VCaP (cell line): ENCODE measurements around the gene FHAD1.
A peak's percentile ranks its signal among the peaks of the same experiment; 100 is the strongest.

Experiments
- H3K27ac ChIP-seq: fragments of 450-650 bp; 2 replicates; pipeline ENCODE4 v1.5.1; 2017
- CTCF ChIP-seq: fragments of 450-650 bp; conservative IDR thresholded peaks from 2 replicates; pipeline ENCODE4 v1.5.1; 2017; ENCODE audit warnings: mild to moderate bottlenecking, moderate library complexity

The FHAD1 gene

GRCh38 chr1:15326691-15327588 lies 79.9 kb downstream of the FHAD1 start:
- no peak for TF ChIP-seq CTCF
- H3K27ac ChIP-seq, result no peak overlapping the region

GRCh38 chr1:15328351-15329103 lies 81.5 kb downstream of the FHAD1 start:
- H3K27ac ChIP-seq, result peak overlapping the region; percentile 70
- no peak for TF ChIP-seq CTCF

- no peak for TF ChIP-seq CTCF
- H3K27ac ChIP-seq, result peak overlapping the region; percentile 70
These were observed 82.2 kb downstream of the FHAD1 start for GRCh38 chr1:15329104-15329820.

GRCh38 chr1:15330028-15330427 lies 83.0 kb downstream of the FHAD1 start:
- no peak for TF ChIP-seq CTCF
- no peak overlapping the region for H3K27ac ChIP-seq

- no peak overlapping the region for H3K27ac ChIP-seq
- no peak for TF ChIP-seq CTCF
These were observed 84.2 kb downstream of the FHAD1 start for GRCh38 chr1:15331180-15331579.

- H3K27ac ChIP-seq, result no peak overlapping the region
- no peak for TF ChIP-seq CTCF
These were observed 84.7 kb downstream of the FHAD1 start for GRCh38 chr1:15331734-15332133.

- H3K27ac ChIP-seq, result no peak overlapping the region
- no peak for TF ChIP-seq CTCF
These were observed 85.5 kb downstream of the FHAD1 start for GRCh38 chr1:15332525-15332924.
